HG03175 (cell line): ENCODE measurements around the gene AP2A2.

Source experiments
- ATAC-seq: cut with Tn5 transposase; IDR thresholded peaks from one replicate; pipeline ENCODE4 v1.9.1; 2021; ENCODE audit warnings: mild to moderate bottlenecking, moderate library complexity; ENCODE audit not compliant: unreplicated experiment

AP2A2 gene

DNA sequence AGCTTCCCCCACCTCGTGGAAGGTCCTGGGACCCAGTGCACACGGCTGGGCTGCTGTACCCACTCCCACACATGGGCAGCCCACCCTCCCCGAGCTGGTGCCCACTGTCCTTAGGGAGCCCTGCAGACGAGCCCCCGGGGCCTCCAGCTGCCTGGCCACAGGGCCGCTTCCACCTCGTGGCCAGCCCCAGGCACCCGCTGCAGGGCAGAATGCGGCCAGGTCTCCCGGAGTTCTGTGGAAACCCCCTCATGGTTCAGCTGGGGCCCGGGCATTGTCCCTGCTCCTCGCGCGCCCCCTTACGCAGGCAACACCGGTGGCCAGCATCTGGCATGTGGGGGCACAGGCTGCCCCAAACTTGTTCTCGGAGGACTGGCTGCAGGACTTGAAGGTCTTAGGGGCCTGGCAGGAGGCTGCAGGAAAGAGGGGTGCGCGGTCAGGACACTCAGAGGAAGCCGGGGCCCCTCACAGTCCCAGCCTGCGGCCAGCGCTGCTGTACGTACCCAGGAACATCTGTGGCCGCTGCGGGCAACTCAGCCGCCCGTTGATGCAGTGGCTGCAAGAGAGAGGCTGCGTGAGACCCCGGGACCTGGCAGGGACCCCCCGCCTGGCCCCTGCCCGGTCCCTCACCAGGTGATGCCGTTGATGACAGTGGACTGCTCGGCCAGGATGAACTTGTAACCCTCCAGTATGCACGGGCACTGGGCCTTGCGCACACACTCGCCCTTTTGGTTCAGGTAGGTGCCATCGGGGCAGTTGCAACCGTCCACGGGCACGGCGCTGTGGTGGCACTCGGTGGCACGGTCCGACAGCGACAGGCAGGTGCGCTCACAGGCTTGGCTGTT lies 101.2 kb downstream of the AP2A2 start:
- ATAC-seq = no peak

DNA sequence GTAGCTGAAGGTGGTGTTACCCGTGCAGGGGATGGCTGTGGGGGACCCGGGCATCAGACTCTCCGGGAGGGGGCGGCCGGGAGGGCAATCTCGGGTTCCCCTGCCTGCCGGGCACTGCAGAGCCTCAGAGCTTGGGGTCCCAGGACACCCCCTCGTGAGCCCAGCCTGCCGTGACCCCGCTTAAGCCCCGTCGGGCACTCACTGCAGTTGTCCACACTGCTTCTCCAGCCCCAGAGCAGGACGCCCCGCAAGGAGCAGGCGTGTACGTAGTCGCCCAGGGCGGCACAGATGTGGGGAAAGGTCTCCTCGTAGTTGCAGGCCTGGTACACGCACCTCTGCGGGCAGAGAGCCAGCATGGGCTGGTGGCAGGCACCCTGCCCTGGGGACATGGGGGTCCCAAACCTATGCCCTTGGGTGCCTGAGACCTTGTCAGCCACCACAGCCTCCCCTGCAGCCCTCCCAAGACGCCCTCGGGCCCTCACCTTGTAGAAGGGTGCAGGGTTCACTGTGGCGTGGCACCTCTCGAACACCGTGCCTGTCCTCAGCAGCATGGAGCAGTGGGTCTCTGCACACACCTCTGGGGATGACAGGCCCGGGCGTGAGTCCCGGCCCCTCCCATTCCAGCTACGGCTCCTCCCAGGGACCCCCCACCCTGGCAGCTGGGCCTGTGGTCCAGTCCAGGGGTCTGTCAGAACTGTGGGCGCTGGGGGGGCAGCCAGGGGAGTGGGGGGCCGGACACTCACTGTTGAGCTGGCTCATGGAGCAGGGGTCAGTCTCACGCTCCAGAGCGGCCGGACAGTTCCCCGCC lies 102.0 kb downstream of the AP2A2 start:
- no peak for ATAC-seq

DNA sequence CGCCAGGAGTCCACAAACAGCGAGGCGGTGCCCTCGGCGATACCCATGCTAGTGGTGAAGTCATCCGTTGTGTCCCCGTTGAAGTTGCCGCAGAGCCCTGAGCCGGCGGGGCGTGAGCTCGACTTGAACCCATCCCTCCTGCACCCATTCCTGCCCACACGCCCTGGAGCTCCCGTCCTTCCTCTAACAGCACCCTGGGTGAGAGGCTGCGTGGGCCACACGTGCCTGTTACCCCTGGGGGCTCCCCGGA lies 102.5 kb downstream of the AP2A2 start:
- ATAC-seq = no peak

DNA sequence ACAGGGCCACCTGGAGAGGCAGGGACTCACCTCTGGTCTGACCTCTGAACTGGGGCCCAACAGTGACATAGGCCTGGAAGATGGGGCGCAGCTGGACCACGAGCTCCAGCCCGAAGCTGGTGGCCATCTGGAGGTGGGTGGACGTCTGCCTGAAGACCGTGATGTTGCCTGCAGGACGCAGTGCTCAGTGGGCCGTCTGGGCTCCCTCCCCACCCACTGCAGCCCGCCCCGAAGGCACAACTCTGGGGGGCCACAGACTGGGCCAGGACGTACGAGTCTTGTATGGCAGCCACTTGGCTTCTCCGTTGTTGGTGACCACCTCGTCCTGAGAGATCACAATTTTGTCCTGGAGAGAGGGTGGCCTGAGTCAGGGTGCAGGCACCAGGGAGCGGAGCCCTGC lies 102.9 kb downstream of the AP2A2 start:
- no peak for ATAC-seq

DNA sequence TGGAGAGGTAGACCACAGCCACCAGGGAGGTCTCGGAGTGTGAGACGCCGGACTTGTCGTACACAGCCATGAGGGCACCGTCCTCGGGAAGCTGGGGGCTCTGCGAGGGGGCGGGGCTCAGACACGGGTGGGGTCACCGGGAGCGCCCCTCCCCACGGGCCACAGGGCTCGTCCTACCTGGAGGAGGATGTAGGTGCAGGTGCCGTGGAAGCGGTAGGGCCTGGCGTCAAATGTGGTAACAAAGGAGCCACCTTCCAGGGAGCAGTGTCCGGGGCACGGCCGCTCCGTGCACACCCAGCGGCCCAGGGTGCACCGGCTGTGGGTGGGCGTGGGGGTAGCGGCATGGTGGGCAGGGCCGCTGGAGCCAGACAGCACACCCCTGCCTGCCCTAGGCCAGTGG lies 103.4 kb downstream of the AP2A2 start:
- ATAC-seq = no peak

DNA sequence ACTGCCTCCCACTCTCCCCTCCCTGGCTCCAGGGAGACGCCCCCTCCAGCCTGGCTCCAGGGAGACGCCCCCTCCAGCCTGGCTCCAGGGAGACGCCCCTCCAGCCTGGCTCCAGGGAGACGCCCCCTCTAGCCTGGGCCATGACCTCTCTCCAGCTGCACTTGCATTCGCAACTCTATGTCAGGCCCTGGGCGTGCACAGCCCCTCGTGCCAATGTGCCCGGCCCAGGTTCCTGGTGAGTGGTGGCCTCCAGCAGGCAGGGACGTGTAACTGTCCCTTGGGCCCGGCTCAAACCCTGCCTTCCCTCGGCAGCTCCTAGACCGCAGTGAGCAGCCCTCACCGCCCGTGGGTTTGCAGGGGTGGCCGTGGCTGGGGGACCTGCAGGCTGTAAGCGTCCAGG lies 104.0 kb downstream of the AP2A2 start:
- no peak for ATAC-seq

DNA sequence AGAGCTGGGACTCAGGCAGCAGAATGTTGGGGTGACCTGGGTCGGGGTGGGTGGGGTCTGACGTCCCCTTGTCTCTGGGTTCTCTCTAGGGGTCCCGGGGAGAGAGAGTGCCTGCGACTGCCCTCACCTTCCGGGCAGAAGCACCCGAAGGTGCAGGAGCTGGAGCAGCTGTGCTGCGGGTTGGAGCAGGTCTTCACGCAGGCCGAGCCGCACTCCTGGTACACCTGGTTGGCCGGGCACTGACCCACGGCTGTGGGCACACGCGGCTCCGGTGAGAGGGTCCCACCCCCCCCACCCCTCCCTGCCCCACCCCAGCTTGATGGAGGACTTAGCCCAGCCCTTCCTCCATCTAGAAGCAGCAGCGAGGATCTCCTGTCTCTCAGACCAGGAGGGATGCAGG lies 104.4 kb downstream of the AP2A2 start:
- ATAC-seq = no peak

DNA sequence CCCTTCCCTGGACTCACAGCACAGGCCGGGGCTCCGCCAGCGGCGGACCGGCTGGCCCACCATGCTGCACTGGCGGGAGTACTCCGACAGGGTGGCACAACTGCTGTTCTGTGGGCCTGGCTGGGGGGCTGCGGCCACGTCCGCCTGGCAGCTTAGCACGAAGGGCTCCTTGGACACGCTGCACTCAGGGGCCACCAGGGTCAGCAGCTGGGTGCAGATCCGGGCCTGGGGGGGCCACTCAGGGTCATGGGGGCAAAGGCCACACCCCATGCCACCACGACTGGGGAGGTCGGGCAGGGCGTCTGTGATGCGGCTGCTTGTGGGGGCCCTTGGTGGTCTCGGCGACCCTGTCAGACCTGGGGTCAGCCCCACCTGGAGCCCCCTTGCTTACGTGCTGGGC lies 104.9 kb downstream of the AP2A2 start:
- no peak for ATAC-seq

DNA sequence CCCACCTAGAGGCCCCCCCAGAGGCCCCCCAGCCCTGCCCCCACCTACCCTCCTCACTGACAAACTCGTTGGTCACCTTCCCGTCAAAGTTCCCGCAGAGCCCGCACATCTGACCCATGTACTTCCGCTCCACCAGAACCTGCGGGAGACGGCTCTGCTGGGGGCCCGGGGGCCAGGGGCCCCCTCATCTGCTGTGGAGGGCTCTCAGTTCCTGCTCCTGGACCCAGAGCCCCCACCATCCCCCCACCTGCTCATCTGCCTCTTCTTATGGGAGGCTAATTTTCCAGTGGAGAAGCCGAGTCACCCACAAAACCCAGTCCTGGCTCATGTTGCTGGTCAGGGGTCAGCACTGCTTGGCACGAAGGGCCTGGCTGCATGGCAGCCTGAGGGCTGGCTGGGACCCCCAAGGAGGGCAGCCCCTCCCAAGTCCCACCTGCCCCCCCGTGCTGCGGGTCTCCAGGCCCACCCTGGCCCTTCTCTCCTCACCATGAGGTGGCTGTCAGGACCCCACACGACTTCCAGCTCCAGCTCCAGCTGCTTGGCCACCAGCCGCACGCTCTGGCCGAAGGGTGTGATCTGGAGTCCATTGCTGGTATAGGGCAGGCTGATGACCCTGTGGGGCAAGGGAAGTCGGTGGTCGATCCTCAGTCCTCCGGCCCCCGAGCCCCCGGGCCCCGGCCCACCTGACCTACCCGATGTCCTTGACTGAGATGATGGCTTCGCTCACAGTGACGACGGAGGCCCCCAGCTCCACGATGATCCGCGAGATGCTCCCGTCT lies 105.6 kb downstream of the AP2A2 start:
- no peak for ATAC-seq

DNA sequence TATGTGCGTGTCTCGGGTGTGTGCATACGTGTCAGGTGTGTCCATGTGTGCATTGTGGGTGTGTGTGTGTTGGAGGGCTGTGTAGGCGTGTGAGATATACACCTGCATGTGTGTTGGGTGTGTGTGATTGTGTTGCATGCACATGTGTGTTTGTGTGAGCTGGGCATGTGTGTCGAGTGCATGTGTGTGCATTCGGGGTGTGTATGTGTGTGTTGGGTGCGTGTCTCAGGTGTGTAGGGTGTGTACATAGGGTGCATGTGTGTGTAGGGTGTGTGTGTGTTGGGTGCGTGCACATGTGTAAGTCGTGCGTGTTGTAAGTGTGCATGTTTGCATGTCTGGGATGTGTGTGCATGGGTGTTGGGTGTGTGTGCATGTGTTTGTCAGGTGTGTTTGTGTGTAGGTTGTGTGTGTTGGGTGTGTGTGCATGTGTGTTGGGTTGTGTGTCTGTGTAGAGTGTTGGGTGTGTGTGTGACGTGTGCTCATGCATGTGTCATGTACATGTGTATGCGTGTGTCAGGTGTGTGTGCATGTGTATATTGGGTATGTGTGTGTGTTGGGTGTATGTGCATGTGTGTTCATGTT lies 106.7 kb downstream of the AP2A2 start:
- no peak for ATAC-seq

DNA sequence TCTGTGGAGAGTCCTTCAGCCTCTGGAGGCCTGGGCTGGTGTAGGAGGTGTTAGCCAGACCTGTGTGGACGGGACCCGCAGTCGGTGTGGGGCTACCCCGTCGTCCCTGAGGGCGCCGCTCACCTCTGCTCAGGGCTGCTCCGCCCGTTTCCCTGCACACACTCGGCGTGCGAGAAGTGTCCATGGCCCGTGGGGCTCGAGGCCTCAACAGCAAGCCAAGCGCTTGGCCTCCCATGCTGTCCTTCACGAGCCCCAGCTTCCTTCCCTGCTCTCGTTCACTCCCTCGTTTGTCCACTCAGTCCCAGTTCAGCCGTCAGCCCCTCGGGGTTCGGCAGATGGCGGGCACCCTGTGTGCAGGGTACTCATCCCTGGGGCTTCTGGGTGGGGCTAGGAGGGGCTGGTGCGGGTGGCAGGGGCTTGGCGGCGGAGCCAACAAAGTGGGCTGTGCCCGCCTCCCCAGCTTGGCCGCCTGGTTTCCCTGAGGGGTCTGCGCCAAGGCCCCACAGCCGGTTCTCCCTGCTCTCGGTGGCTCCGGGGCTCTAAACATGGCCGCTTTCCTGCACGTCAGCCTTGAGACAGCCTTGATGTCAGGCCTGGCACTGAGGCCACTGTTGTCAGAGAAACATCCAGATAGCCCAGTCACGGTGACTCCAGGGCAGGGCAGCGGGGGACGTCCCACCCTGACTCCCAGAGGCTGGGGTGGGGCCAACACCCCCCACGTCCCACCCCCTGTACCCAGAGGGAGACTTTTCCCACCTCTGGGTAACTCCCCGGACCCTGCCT lies 107.5 kb downstream of the AP2A2 start:
- ATAC-seq = no peak

DNA sequence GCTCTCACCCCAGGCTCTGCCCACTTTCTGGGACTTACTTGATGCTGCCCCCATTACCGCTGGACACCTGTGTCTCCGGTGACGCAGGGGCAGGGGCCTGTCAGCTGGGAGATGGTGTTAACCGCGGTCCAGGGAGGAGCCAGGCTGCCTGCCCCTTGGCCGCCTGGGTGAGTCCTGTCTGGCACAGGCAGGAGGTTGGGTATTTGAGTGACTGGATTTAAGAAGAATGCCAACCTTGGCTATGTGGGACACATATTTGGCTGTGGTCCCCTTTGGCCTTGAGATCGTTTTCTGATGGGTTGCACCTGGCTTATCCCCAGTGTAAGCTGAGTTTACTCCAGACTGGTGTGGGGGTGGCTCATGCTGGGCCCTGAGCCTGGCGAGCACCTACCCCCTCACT lies 108.3 kb downstream of the AP2A2 start:
- no peak for ATAC-seq

DNA sequence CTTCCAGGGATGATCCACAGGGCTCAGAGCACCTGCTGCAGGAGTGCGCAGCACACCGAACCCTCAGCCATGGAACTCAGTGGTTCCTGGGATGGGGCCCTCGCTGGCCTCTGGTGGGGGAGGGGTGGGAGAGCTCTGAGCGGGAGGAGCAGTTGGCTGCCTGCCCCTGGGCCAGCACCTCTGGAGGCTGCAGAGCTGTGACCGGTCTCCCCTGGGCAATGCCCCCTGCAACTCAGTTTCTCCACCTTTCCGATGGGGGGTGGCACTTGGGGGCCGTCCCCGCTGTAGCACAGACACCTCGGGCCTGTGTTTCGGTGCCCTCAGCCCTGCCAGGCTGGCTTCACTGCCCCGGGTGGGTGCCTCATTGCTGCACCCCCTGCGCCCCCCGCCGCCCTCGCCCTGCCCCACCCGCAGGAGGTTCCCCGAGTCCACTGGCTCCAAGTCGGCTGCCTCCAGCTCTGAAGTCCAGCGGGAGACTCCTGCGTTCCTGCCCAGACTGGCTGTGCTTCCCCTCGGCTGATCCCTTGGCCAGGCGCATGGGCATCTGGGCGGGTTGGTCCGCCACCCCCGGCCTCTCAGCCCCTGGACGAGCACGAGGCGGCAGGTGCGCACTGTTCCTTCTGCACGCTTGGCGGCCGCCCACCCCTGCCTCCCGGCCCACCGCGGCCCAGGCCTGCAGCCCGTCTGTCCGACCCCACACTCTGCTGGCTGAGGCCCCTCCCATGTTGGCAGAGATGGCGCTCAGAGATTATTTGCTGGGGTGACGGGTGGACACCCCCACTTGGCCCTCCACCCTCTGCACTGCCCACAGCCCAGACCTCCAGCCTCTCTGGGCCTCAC lies 109.0 kb downstream of the AP2A2 start:
- ATAC-seq = no peak

DNA sequence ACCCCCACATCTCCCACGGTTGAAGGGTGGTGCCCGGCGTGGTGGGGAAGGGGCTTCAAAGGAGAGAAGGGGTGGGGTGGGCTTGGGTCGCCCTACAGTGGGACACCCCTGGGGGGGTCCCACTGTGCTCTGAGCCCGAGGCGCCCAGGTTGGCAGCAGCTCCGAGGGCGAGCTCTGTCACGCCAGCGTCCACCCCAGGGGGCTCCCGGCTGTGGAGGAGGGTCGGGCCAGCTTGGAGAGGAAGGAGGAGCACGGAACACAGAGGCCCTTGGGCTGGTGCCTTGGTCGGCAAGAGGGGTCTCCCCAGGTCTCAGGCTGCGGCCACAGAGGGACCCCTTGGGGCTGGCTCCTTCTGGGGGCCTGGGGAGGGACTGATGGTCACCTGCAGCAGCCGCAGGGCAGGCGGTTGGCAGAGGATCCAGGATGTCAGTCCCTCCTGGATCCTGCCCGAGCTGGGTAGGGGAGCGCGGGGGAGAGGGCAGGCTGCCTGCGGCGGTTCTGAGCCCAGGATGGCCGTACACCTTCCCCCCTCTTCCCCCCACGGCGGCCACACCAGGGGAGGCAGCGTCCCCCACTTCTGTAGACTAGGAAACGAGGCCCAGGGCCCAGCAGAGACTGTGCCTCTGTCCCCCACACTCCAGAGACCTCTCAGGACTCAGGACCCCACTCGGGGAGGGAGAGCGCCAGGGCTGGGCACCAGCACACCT lies 110.1 kb downstream of the AP2A2 start:
- no peak for ATAC-seq

DNA sequence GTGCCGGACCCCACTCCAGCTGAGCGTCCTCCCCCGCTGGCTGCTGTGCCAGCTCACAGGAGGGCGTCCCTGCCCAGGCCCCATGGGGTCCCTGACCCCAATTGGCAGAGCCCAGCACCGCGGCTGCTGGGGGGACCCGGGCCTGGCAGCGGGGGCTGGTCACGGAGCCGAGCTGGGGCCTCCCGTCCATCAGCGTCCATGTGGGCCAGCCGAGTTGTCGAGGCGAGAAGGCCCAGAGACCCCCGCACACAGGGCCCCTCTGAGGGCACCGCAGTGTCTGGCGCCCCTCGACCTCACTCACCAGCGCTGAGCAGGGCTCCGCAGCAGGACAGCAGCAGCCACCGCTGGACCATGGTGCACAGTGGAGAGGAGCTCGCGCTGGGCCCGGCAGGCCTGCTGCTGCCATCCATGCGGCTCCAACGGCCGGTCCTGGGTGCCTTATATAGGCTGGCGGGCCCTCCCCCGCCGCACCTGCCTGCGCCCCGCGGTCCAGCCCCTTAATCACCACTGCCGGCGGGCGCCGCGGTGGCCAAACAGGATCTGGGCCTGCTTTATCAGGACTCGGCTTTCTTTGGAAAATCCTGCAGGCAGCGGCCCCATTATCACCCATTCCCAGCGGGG lies 110.7 kb downstream of the AP2A2 start, which contains the start of gene MUC6:
Gene MUC6, minus strand, starts transcription at position 416 of the 621 bp plus-strand sequence. Its CDS starts 63 bp downstream, at position 353.
- no peak for ATAC-seq

DNA sequence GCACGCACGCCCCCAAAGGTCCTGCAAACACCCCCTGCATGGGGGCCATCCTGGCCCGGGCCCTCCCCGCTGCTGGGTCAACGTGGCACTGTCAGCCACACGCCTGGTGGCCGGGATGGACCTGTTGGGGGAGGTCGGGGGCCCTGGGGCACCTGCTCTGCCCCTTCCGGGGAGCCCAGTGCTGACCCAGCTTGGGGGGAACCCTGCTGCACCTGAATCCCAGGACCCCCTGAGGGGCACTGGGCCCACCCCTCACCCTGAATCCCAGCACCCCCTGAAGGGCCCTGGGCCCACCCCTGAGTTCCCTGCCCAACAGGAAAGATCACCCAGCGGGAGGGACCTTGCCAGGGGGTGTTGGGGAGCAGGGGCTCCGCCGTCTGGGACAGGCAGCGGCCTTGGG lies 111.3 kb downstream of the AP2A2 start:
- no peak for ATAC-seq

DNA sequence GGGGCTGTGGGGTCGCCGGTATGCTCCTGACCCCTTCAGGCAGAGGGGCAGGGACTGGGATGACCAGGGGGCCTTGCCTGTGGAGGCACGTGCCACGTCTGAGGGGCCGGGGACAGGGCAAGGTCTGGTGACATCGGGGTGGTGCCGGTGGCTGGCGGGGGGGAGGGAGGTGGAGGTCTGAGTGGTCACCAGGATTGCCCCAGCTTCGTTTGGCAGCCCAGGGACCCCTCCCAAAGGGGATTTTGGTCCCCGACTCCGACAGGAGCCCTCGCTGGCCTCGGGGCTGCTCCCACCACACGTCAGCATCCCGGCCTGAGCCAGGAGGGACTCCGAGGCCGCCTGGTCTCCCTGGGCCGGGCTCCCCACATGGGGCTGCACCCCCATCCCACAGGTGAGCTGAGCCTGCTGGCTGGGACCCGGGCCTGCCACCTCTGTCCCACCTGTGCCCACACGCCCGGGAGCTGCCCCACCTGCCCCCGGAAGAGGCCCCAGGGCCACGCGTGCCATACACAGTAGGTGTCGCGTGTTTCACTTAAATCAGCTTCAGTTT lies 111.9 kb downstream of the AP2A2 start:
- ATAC-seq = no peak

DNA sequence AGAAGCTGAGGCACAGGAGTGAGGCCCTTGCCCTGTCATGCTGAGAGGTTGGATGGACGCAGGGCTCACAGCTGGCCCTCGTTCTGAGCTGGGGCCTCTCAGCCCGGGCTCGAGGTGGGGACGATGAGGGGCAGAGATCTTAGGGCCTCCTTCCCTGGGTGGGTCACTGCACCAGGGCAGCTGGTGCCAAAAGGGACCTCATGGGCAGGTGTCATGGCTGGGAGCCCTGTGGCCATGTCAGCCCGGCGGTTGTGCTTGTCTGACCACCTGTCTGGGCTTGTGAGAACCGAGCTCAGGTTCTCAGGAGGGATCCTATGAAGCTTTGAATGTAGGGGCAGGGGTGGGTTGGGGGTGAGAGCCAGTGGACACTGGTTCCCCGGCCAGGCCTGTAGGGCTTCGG lies 112.7 kb downstream of the AP2A2 start:
- ATAC-seq = no peak
